ENCODE data around the gene CERS1.

The CERS1 gene

GRCh38 chr19:18853755-18854427 lies 42.1 kb downstream of the CERS1 start:
- no peak for DNase-seq

- DNase-seq: no peak
These were observed 43.3 kb downstream of the CERS1 start for GRCh38 chr19:18852648-18853047.

DNA sequence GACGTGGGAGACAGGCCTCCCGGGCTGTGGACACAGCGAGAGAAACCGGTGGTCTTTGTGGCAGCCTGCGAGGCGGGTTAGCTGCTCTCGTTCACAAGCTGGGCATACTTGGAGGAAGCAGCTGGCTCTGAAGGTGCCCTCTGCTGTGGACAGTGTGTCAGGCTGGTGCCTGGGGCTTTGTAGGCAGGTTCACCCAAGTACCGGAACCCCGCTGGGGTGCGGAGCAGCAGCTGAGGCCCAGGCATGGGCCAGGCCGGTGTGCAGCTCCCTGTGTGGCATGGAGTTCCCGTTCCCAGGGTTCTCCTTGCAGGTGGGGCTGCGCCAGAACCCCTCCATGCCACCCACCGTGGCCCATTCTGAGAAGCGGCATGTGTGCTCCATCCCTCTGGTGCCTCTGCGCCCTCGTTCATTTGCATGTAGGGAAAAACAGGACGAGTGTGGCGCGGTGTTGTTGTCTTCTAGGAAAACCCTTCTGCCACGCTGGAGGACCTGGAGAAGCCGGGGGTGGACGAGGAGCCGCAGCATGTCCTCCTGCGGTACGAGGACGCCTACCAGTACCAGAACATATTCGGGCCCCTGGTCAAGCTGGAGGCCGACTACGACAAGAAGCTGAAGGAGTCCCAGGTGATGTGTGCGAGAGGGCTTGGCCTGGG lies 44.2 kb downstream of the CERS1 start:
- no peak for DNase-seq

- no peak for DNase-seq
These were observed 45.2 kb downstream of the CERS1 start for GRCh38 chr19:18850471-18851375.

GRCh38 chr19:18849838-18850400 lies 46.0 kb downstream of the CERS1 start:
- no peak for DNase-seq

DNA sequence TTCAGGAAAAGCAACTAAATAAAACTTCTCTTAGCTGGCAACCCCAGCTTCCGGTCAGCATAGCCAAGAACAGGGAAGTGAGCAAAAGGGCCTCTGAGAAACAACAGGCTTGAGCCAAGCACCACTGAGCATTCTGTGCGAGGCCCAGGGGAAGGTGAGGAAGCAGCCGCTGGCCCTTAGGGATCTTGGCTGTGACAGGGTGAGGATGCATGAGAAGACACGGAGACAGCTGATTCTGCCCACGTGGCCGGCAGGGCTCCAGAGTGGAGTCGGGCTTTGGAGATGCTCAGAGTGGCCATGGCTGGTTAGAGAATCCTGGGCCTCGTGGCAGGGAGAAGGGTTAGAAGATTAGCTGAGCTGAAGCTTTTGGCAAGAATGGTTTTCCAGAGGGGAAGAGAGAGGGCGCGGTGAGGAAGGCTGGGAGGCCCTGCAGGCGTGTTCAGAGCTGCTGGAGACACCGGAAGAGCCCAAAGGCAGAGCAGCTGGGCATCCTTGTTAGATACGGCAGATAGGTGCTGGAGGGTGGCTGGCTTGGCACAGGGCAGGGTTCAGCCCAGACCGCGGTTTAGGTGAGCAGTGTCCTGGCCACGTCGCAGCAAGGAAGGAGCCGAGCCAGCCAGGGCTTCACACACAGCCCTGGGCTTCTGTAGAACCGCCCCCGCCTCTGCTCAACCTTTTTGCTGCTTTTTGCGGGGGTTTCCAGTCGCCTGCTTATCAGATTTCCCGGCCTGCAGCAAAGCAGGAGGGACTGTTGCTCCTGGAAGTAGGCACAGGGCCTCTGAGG lies 46.9 kb downstream of the CERS1 start:
- DNase-seq: no peak

GRCh38 chr19:18847549-18848463 lies 48.2 kb downstream of the CERS1 start:
- no peak for DNase-seq

DNA sequence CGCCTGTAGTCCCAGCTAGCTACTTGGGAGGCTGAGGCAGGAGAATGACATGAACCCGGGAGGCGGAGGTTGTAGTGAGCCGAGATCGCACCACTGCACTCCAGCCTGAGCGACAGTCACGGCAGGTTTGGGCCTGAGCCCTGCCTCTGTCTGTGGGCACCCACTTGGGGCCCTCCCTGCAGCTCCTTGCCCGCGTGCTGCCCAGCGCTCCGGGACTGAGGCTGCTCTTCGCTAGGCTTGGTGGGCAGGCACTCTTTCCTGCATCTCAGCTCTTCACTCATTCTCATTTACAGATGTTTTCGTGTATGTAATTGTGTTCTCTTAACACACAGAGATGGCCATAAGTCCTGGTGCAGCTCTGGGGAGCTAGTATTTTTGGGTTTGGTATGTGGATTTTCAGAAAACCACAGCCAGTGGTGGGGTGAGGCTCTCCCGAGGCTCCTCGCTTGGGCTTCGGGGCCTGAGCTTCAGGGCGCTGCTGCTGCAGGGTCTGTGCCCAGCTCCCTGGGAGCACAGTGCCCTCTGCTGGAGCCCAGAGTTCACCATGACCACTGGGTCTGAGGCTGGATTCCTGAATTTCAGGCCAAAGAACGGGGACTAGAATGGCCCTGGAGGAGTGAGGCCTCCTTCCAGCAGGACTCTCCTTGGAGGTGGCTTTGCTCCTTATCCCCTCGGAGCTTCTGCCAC lies 49.0 kb downstream of the CERS1 start:
- DNase-seq: peak; percentile 70

GRCh38 chr19:18845961-18846360 lies 50.0 kb downstream of the CERS1 start:
- DNase-seq: no peak

GRCh38 chr19:18844806-18845329 lies 51.1 kb downstream of the CERS1 start:
- DNase-seq: no peak

GRCh38 chr19:18843960-18844359 lies 52.0 kb downstream of the CERS1 start:
- DNase-seq: peak; percentile 19

DNA sequence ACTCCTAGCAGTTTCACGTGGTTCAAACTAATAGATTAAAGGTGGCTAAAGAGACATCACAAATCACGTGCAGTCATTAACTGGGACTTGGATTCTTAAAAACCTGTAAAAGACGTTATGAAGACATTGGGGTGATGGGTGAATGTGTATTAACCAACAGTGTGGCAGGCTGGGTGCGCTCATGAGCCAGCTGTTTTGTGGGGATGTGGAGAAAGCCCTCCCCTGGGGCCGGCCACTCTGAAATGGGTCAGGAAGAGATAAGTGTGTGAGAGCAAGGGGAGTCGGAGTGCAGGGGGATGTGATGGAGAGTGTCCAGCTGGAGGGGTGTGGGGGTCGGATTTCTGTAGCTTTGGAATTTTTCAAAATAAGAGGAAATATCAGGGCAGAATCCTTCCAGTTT lies 53.8 kb downstream of the CERS1 start:
- DNase-seq: no peak

DNA sequence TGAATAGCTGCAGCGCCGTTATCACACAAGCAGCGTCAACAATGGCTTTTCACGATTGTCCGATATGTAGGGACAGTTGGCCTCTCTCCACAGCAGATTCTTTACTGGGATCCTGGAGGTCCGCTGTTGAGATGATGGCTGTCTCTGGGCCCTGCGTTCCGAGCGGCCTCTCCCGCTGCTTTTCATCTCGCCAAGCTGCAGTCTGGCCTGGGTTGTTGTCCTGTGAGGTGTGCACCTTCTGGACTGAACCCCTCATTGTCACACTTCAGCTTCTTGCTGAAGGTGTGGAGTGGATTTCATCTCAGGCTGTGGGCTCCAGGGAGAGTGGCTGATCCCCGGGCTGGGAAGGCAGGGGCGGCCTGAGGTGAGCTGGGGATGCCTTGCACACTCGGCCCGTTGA lies 54.6 kb downstream of the CERS1 start:
- no peak for DNase-seq

DNA sequence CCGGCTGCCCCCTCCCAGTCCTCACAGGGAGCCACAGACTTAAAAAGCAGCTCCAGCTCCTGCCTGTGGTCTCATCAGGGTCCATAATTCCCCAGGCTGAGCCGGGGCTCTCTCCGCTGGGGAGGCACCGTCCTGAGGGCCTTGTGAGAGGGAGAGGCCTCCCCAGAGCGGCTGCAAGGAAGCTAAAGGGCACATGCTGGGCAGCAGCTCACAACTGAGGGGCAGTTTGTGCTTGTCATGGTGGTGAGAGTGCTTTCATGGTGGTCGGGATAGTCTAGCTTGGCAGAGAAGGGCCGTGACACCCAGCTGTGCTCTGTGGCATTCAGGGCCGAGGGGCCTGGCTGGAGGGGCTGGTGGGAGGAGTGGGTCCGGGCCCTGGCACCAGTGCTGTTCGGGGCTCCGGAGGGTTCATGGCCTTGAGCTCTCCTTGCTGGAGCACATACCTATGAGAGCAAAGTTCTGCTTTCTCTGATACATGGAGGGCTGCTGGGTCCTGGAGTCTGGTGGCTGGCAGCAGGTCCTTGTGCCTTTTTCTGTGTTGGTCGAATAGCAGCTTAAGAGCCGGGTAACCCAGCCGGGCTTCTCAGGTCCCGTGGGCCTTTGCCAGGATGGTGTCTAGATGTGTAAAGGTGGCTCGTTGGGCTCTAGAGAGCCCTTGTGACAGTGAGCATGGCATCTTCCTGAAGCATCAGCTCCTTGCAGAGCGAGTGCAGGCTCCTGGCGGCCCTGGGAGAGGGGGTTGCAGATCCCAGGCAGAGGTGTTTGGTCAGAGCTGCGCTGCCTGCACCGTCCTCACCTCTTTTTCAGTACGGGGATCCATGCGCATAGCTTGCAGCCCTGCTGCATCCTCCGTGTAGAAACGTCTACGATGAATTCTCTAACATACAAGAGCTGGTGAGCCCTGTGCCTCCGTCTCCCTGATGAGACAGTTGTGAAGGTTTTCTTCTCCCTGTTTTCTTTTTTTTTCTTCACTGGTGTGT lies 55.4 kb downstream of the CERS1 start:
- no peak for DNase-seq

DNA sequence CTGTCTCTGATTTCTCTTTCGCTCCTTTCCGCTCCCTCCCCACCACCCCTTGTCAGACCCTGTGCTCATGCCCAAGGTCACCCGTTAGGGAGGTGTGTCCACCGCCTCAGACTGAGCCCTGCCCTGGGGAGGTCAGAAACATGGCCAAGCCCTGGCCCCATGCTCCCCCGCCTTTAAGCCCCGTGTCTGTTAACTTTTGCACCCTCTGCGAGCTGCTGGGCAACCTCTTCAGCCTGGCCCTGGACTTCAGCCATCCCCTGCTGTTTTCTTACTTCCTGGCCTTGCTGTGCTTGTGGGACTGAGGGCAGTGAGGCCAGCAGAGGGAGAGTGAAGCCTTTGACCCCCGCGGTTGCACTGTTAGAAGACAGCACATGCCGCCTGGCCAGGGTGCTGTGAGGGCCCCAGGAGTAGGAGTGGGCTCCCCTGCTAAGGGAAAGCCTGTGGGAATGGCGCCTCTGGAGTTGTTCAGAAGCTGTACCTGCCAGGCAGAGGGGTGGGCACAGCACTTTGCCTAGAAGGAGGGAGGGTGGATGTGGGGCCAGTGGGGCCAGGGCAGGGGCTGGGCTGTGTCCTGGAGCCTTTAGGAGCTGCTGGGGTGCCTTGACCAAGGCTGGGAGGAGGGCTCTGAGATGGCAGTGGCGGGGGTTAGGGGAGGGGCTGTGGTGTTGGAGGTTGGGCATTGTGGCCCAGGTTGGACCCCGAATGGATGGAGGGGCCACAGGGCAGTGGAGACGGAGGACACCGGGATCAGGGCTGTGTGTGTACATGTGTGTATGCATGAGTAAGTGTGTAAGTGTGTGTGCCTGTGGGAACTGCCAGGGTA lies 56.3 kb downstream of the CERS1 start:
- no peak for DNase-seq

GRCh38 chr19:18834644-18834984 lies 61.3 kb downstream of the CERS1 start:
- no peak for DNase-seq

GRCh38 chr19:18833849-18834643 lies 61.9 kb downstream of the CERS1 start:
- peak; percentile 18 for DNase-seq

DNA sequence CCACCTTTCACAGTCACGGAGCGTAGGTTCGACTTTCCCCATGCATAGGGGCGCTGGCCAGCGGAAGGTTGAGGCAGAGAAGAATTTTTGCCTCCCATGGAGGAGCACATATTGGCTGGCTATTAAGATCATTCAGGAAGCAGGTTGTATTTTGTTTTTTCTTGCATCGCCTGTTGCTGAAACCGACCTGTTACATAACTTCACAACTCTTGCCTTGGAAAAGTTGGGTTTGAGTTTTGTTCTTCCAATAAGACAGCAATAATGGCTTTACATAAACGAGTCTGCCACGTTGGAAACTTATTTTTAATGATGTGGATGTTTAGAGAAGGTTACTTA lies 62.8 kb downstream of the CERS1 start:
- no peak for DNase-seq
